K562 (cell line): Measurements from ENCODE around the gene DESI2. TPM values are rescaled to one million over a fixed set of nuclear protein-coding genes. Genes with fewer than 3 reads are reported as not detected.

Experiments used
- ATF7 ChIP-seq: fragments of 450-650 bp; IDR thresholded peaks from 2 replicates; pipeline ENCODE4 v1.7.1; 2014; ENCODE audit warnings: mild to moderate bottlenecking, moderate library complexity
- BRD4 ChIP-seq: fragments of 200-600 bp; sonication (generic); IDR thresholded peaks from 2 replicates; pipeline ENCODE4 v1.6.1; 2017; ENCODE audit warnings: inconsistent platforms
- CEBPB ChIP-seq: fragments of 450-650 bp; IDR thresholded peaks from 2 replicates; pipeline ENCODE4 v1.6.1; 2016; ENCODE audit warnings: missing genetic modification characterization, missing compliant biosample characterization
- CEBPG ChIP-seq, 3 experiments: fragments of 200-800 bp in 1 of 3; sonication (Bioruptor generic) in 1 of 3; sonication (generic) in 1 of 3; formaldehyde crosslinking in 1 of 3; IDR thresholded peaks in 2 of 3; conservative IDR thresholded peaks in 1 of 3; 2 replicates each; pipeline versions ENCODE4 v1.6.1 to v1.8.0; 2016 to 2022; ENCODE audit warnings: missing compliant biosample characterization in 2 of 3, missing genetic modification characterization in 2 of 3, mild to moderate bottlenecking in 1 of 3, missing genetic modification reagents in 1 of 3
- ETV6 ChIP-seq, 3 experiments: fragments of 150-350 bp in 1 of 3; sonication (generic) in 1 of 3; formaldehyde crosslinking in 1 of 3; IDR thresholded peaks; 2 replicates each; pipeline versions ENCODE4 v1.6.1 to v1.8.0; 2014 to 2022; ENCODE audit warnings: borderline replicate concordance in 2 of 3, low read depth in 2 of 3, antibody characterized with exemption in 1 of 3, low read length in 1 of 3, mild to moderate bottlenecking in 1 of 3, missing genetic modification reagents in 1 of 3
- FOXJ3 ChIP-seq: sonication (generic); formaldehyde crosslinking; IDR thresholded peaks from 2 replicates; pipeline ENCODE4 v1.4.0; 2020; ENCODE audit warnings: mild to moderate bottlenecking, missing genetic modification reagents
- GATA2 ChIP-seq: sonication (generic); formaldehyde crosslinking; IDR thresholded peaks from 2 replicates; pipeline ENCODE4 v1.4.0; 2020; ENCODE audit warnings: mild to moderate bottlenecking, missing genetic modification reagents
- KAT7 ChIP-seq: sonication (generic); formaldehyde crosslinking; IDR thresholded peaks from 2 replicates; pipeline ENCODE4 v1.8.0; 2022; ENCODE audit warnings: missing genetic modification reagents, mild to moderate bottlenecking, borderline replicate concordance
- KLF6 ChIP-seq: fragments of 250-450 bp; sonication (Bioruptor Pico); IDR thresholded peaks from 2 replicates; pipeline ENCODE4 v1.4.0; 2020; ENCODE audit warnings: mild to moderate bottlenecking, moderate library complexity, borderline replicate concordance
- LCOR ChIP-seq: sonication (generic); formaldehyde crosslinking; IDR thresholded peaks from 2 replicates; pipeline ENCODE4 v1.8.0; 2022; ENCODE audit warnings: mild to moderate bottlenecking, missing genetic modification reagents
- PHB2 ChIP-seq: fragments of 450-650 bp; IDR thresholded peaks from 2 replicates; pipeline ENCODE4 v1.6.1; 2017; ENCODE audit warnings: low read depth
- POLR3G ChIP-seq: IDR thresholded peaks from 2 replicates; pipeline ENCODE4 v1.6.1; 2011; ENCODE audit not compliant: insufficient read length, insufficient replicate concordance; ENCODE audit errors: extremely low read depth
- PYGO2 ChIP-seq: fragments of 450-650 bp; IDR thresholded peaks from 2 replicates; pipeline ENCODE4 v1.6.1; 2016; ENCODE audit warnings: mild to moderate bottlenecking, missing genetic modification characterization, moderate library complexity, missing compliant biosample characterization
- TAF9B ChIP-seq: fragments of 450-650 bp; IDR thresholded peaks from 2 replicates; pipeline ENCODE4 v1.6.1; 2018; ENCODE audit warnings: mild to moderate bottlenecking; ENCODE audit not compliant: partially characterized antibody
- TFAM ChIP-seq: fragments of 250-450 bp; sonication (Bioruptor Pico); conservative IDR thresholded peaks from 2 replicates; pipeline ENCODE4 v1.5.0; 2021; ENCODE audit warnings: mild to moderate bottlenecking, moderate library complexity
- THRAP3 ChIP-seq: fragments of 450-650 bp; IDR thresholded peaks from 2 replicates; pipeline ENCODE4 v1.6.1; 2016; ENCODE audit warnings: mild to moderate bottlenecking, inconsistent platforms, borderline replicate concordance
- USF1 ChIP-seq: sonication (generic); formaldehyde crosslinking; IDR thresholded peaks from 2 replicates; pipeline ENCODE4 v1.9.0; 2022; ENCODE audit warnings: mild to moderate bottlenecking, missing genetic modification reagents
- ZNF143 ChIP-seq: sonication (generic); formaldehyde crosslinking; IDR thresholded peaks from 2 replicates; pipeline ENCODE4 v1.9.0; 2022; ENCODE audit warnings: mild to moderate bottlenecking, missing genetic modification reagents
- ZNF274 ChIP-seq: IDR thresholded peaks from 2 replicates; pipeline ENCODE4 v1.6.1; 2011; ENCODE audit warnings: low read depth, mild to moderate bottlenecking, low read length, moderate library complexity, borderline replicate concordance
- polyA plus RNA-seq, 8 experiments: library from polyadenylated mRNA; depleted of rRNA in 4 of 8; stranded (reverse) in 5 of 8; unstranded in 3 of 8; fragments of >200 nt; fragmentation: Nextera tagmentation in 2 of 8; fragmentation: Illumina TruSeq in 1 of 8; extraction: Ambion mirVana in 2 of 8; extraction: Trizol in 1 of 8; gene quantifications; 2 replicates each; pipeline versions ENCODE4 v1.2.1 to v1.2.3, GENCODE V29; 2011 to 2014; ENCODE audit warnings: inconsistent platforms in 1 of 8, missing spikeins in 1 of 8
- total RNA-seq, 7 experiments: library from RNA; depleted of rRNA in 6 of 7; stranded (reverse); fragments of >200 nt in 6 of 7; fragmentation: Illumina TruSeq in 2 of 7; extraction: Trizol in 2 of 7; gene quantifications; 2 replicates each; pipeline versions ENCODE4 v1.2.1 to v1.2.3, GENCODE V29; 2011 to 2021; ENCODE audit warnings: low replicate concordance in 1 of 7

Gene DESI2
- total and polyA plus RNA-seq, 9 of the 15 experiments (the other 6 are each of a cell fraction or from before 2014, with no cell fraction given), result 17.4 to 59.4 (median 38.4) TPM

GRCh38 chr1:244653439-244654107, 647 bp downstream of the DESI2 start (continued):
- TF ChIP-seq ZNF143 (CRISPR knock-in tag) (no peak), PHB2 (0 out of 2 replicates have a peak, but pooled peaks have one; percentile 22), THRAP3 (no peak), POLR3G (no peak), KLF6 (CRISPR knock-in tag) (no peak), USF1 (CRISPR knock-in tag) (no peak), LCOR (CRISPR knock-in tag) (peak; percentile 59; the same call in 1 of the 2 replicates), CEBPG (CRISPR knock-in tag; IDR thresholded peaks at IDR 0.05) (peak; percentile 83; the same call in 1 of the 2 replicates), CEBPG (tag; conservative IDR thresholded peaks at IDR 0.05 in 1 of 2, IDR thresholded peaks at IDR 0.05 in 1 of 2) (peak; percentile 85 to 88), GATA2 (CRISPR knock-in tag) (no peak), ATF7 (peak; percentile 39; the same call in 1 of the 2 replicates), TFAM (CRISPR knock-in tag) (no peak), ETV6 (IDR thresholded peaks at IDR 0.05; ENCODE audit: borderline replicate concordance in 1 of 2, low read depth in 2 of 2, low read length in 1 of 2) (no peak), ETV6 (CRISPR knock-in tag; IDR thresholded peaks at IDR 0.05; ENCODE audit: borderline replicate concordance) (peak; percentile 41; the same call in 1 of the 2 replicates), TAF9B (no peak), FOXJ3 (0 out of 2 replicates have a peak, but pooled peaks have one; percentile 33), CEBPB (tag) (peak; percentile 69), ZNF274 (no peak), PYGO2 (no peak), BRD4 (peak; percentile 61; the same call in 1 of the 2 replicates), KAT7 (CRISPR knock-in tag) (peak; percentile 90; the same call in 1 of the 2 replicates)
